Measurements from ENCODE around the gene CD93. TPM values are rescaled to one million over a fixed set of nuclear protein-coding genes. Genes with fewer than 3 reads are reported as not detected.

Gene CD93
- total and polyA plus RNA-seq, 8 donors: 2.9 to 63.5 (median 6.7) TPM

GRCh38 chr20:23079016-23079351, 7.1 kb downstream of the CD93 start:
- peak in 1 of 2 donors; percentile 50 for DNase-seq
- peaks cover 0 to 2% (median 0%) of the 10 kb centered on the region in 3 donors for H3K27me3 ChIP-seq
- TF ChIP-seq EP300 (IDR thresholded peaks at IDR 0.05): no peak
- TF ChIP-seq CTCF (IDR thresholded peaks at IDR 0.05): no peak
- TF ChIP-seq POLR2A (IDR thresholded peaks at IDR 0.05): no peak
- WGBS, 5 donors: 55 to 72% (median 65%) methylated on average over 6 of the region's 6 CpGs
- H3K9me3 ChIP-seq: no peaks in the 10 kb centered on the region
- no peak overlapping the region for H3K27ac ChIP-seq
- H3K36me3 ChIP-seq: no peaks in the 10 kb centered on the region
- H3K4me3 ChIP-seq: no peak overlapping the region
- intact Hi-C loops (cut with DNase I; ENCODE audit: low total_unique reads): no loop called here
- H3K4me1 ChIP-seq: peaks cover 0 to 18% (median 0%) of the 10 kb centered on the region in 4 donors

GRCh38 chr20:23078351-23079015, 7.6 kb downstream of the CD93 start:
- intact Hi-C loops (cut with DNase I; ENCODE audit: low total_unique reads): no loop called here
- Histone ChIP-seq H3K9me3 (no peaks in the 10 kb centered on the region), H3K27ac (no peak overlapping the region), H3K4me3 (no peak overlapping the region), H3K36me3 (no peaks in the 10 kb centered on the region), H3K4me1 (peaks cover 0 to 18% (median 0%) of the 10 kb centered on the region in 4 donors), H3K27me3 (peaks cover 0 to 2% (median 0%) of the 10 kb centered on the region in 3 donors)
- DNase-seq: peak in 1 of 2 donors; percentile 53
- TF ChIP-seq POLR2AphosphoS5 (IDR thresholded peaks at IDR 0.05): peak in 1 of 3 donors; percentile 15
- no peak for TF ChIP-seq EP300 (IDR thresholded peaks at IDR 0.05)
- 62 to 68% (median 62%) methylated on average over 5 of the region's 5 CpGs for WGBS, 5 donors

GRCh38 chr20:23077277-23077676, 8.8 kb downstream of the CD93 start:
- Histone ChIP-seq H3K4me3 (no peak overlapping the region), H3K27me3 (peaks cover 0 to 2% (median 0%) of the 10 kb centered on the region in 3 donors), H3K9me3 (no peaks in the 10 kb centered on the region), H3K36me3 (no peaks in the 10 kb centered on the region), H3K27ac (no peak overlapping the region), H3K4me1 (peaks cover 0 to 18% (median 0%) of the 10 kb centered on the region in 4 donors)
- WGBS, 5 donors: 79 to 90% (median 87%) methylated on average over 4 of the region's 4 CpGs
- intact Hi-C loops (cut with DNase I; ENCODE audit: low total_unique reads): no loop called here
- DNase-seq: no peak
- TF ChIP-seq POLR2AphosphoS5 (IDR thresholded peaks at IDR 0.05): no peak
- TF ChIP-seq CTCF (IDR thresholded peaks at IDR 0.05): no peak
- no peak for TF ChIP-seq EP300 (IDR thresholded peaks at IDR 0.05)
- no peak for TF ChIP-seq POLR2A (IDR thresholded peaks at IDR 0.05)

GRCh38 chr20:23074052-23074451, 12.1 kb downstream of the CD93 start:
- peaks cover 0 to 2% (median 0%) of the 10 kb centered on the region in 3 donors for H3K27me3 ChIP-seq
- no peaks in the 10 kb centered on the region for H3K36me3 ChIP-seq
- no peak for DNase-seq
- peaks cover 0 to 13% (median 0%) of the 10 kb centered on the region in 4 donors for H3K4me1 ChIP-seq
- intact Hi-C loops (cut with DNase I; ENCODE audit: low total_unique reads): no loop called here
- H3K4me3 ChIP-seq: no peak overlapping the region
- TF ChIP-seq POLR2A (IDR thresholded peaks at IDR 0.05): no peak
- no peak for TF ChIP-seq POLR2AphosphoS5 (IDR thresholded peaks at IDR 0.05)
- H3K9me3 ChIP-seq: no peaks in the 10 kb centered on the region
- 80 to 94% (median 91%) methylated on average over 3 of the region's 3 CpGs for WGBS, 5 donors
- no peak overlapping the region for H3K27ac ChIP-seq

GRCh38 chr20:23072892-23073586, 13.1 kb downstream of the CD93 start:
- WGBS, 5 donors: 38 to 52% (median 40%) methylated on average over 11 of the region's 11 CpGs
- intact Hi-C loops (cut with DNase I; ENCODE audit: low total_unique reads): no loop called here
- no peaks in the 10 kb centered on the region for H3K9me3 ChIP-seq
- peaks cover 0 to 2% (median 0%) of the 10 kb centered on the region in 3 donors for H3K27me3 ChIP-seq
- TF ChIP-seq CTCF (IDR thresholded peaks at IDR 0.05): no peak
- no peak for TF ChIP-seq EP300 (IDR thresholded peaks at IDR 0.05)
- TF ChIP-seq POLR2AphosphoS5 (IDR thresholded peaks at IDR 0.05): no peak
- TF ChIP-seq POLR2A (IDR thresholded peaks at IDR 0.05): no peak
- H3K4me3 ChIP-seq: no peak overlapping the region
- H3K36me3 ChIP-seq: no peaks in the 10 kb centered on the region
- no peak for DNase-seq
- peaks cover 0 to 3% (median 0%) of the 10 kb centered on the region in 4 donors for H3K4me1 ChIP-seq
- H3K27ac ChIP-seq: no peak overlapping the region
